Panc1 (cell line): ENCODE data around the gene PAFAH1B1.

ENCODE experiments used
- CTCF ChIP-seq: fragments of 450-650 bp; IDR thresholded peaks from 2 replicates; pipeline ENCODE4 v1.5.1; 2017; ENCODE audit warnings: mild to moderate bottlenecking
- POLR2AphosphoS5 ChIP-seq: IDR thresholded peaks from 2 replicates; pipeline ENCODE4 v1.6.1; 2012; ENCODE audit warnings: mild to moderate bottlenecking, low read depth, low read length, moderate library complexity
- TCF7L2 ChIP-seq: IDR thresholded peaks from 2 replicates; pipeline ENCODE4 v1.6.1; 2011; ENCODE audit warnings: mild to moderate bottlenecking, low read depth, low read length, inconsistent platforms
- TF ChIP-seq, protein P1 (sequence below), 2 experiments: IDR thresholded peaks; 2 replicates each; pipeline ENCODE4 v1.6.1; 2011 to 2012; ENCODE audit warnings: low read depth in 2 of 2, control low read depth in 1 of 2, low read length in 1 of 2, mild to moderate bottlenecking in 1 of 2, moderate library complexity in 1 of 2; ENCODE audit not compliant: insufficient read depth in 1 of 2

DNA sequence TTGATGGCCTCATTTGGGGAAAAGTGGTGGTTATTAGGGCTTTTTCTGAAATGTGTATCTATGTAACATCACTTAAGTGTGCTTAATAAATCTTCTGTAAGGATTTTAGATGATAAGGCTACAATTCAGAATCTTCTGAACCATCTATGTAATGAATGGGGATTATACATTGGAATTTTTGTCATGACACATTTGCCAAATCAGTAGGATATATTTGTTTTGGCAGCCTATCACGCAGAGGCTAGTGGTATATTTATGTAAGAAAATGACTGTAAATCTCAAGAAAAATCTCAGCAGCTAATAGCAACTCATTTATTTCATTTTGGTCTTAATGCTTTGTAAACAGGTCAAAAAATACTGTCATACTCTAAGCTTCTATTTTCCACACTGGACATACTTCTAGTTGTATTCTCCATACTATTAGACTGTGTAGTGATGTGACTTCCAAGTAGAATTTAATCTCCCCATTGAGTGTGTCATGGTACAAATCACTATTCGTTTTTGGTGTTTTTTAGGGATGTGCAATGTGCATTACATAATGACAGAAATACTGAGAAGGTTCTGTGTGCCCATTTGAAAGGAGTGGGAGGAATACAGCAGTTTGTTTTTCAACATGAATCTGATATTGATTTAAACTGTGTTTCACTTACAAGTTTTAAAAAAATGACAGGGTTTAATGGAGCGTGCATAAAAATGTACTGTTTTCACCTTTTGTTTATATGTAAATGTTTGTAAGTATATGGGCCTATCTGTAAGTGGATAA, 88.9 kb downstream of the PAFAH1B1 start:
- no peak for TF ChIP-seq CTCF
- TF ChIP-seq TCF7L2 = no peak
- TF ChIP-seq, protein P1, sequence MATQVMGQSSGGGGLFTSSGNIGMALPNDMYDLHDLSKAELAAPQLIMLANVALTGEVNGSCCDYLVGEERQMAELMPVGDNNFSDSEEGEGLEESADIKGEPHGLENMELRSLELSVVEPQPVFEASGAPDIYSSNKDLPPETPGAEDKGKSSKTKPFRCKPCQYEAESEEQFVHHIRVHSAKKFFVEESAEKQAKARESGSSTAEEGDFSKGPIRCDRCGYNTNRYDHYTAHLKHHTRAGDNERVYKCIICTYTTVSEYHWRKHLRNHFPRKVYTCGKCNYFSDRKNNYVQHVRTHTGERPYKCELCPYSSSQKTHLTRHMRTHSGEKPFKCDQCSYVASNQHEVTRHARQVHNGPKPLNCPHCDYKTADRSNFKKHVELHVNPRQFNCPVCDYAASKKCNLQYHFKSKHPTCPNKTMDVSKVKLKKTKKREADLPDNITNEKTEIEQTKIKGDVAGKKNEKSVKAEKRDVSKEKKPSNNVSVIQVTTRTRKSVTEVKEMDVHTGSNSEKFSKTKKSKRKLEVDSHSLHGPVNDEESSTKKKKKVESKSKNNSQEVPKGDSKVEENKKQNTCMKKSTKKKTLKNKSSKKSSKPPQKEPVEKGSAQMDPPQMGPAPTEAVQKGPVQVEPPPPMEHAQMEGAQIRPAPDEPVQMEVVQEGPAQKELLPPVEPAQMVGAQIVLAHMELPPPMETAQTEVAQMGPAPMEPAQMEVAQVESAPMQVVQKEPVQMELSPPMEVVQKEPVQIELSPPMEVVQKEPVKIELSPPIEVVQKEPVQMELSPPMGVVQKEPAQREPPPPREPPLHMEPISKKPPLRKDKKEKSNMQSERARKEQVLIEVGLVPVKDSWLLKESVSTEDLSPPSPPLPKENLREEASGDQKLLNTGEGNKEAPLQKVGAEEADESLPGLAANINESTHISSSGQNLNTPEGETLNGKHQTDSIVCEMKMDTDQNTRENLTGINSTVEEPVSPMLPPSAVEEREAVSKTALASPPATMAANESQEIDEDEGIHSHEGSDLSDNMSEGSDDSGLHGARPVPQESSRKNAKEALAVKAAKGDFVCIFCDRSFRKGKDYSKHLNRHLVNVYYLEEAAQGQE (IDR thresholded peaks at IDR 0.05; ENCODE audit: insufficient read depth in 1 of 2, low read depth in 2 of 2, low read length in 1 of 2) = no peak
- no peak for TF ChIP-seq POLR2AphosphoS5
